Measurements from ENCODE around the gene CSF2RB. TPM values are rescaled to one million over a fixed set of nuclear protein-coding genes. Genes with fewer than 3 reads are reported as not detected.

CSF2RB gene
- total and polyA plus RNA-seq, 10 of the 15 experiments (the other 5 are each of a cell fraction or from before 2014, with no cell fraction given): 0.82 to 12.5 (median 5.4) TPM

- ChIA-PET CTCF (interaction anchor here (0.6 to 1.3 kb wide), 3 partner anchors 75 to 289 kb away, joined by 3 to 8 read pairs (median 3); no protein-coding TSS in a partner anchor), POLR2A (interaction anchor here (0.6 kb wide), 1 partner anchor 338 kb away, joined by 4 read pairs; no protein-coding TSS in a partner anchor), RAD21 (ENCODE audit: unreplicated experiment) (no interaction called here), SMC1A (ENCODE audit: uncharacterized antibody, unreplicated experiment) (interaction anchor here (0.7 to 1.2 kb wide), 4 partner anchors 47 to 177 kb away, joined by 3 read pairs; no protein-coding TSS in a partner anchor)
- FAIRE-seq (no peak), ATAC-seq (no peak), DNase-seq (ENCODE audit: low read depth, low spot score) (no peak)
- Histone ChIP-seq H3K4me1 (ENCODE audit: control insufficient read depth, insufficient read depth, low read length) (peaks cover 16% of the 10 kb centered on the region), H3K9ac (ENCODE audit: control insufficient read depth, insufficient read depth, low read length) (no peak overlapping the region), H3K27me3 (replicated peaks in 1 of 2; ENCODE audit: control insufficient read depth in 2 of 2, insufficient read depth in 2 of 2, low read length in 1 of 2) (no peaks in the 10 kb centered on the region), H3K4me2 (ENCODE audit: control insufficient read depth, insufficient read depth) (no peak overlapping the region), H3K36me3 (ENCODE audit: control insufficient read depth in 2 of 2, insufficient read depth in 2 of 2, low read length in 1 of 2) (peaks cover 11 to 26% of the 10 kb centered on the region in 2 experiments), H3K4me3 (no peak overlapping the region), H3K79me2 (ENCODE audit: control insufficient read depth, insufficient read depth, low read length) (no peaks in the 10 kb centered on the region), H2AFZ (ENCODE audit: control insufficient read depth, low read depth, low read length) (no peak overlapping the region), H4K20me1 (ENCODE audit: control insufficient read depth, insufficient read depth) (no peaks in the 10 kb centered on the region), H3K9me3 (replicated peaks; ENCODE audit: control insufficient read depth, insufficient read depth, low read length) (no peaks in the 10 kb centered on the region), H3K27ac (ENCODE audit: control insufficient read depth, insufficient read depth) (no peak overlapping the region)
- WGBS (ENCODE audit: insufficient coverage, insufficient replicate concordance, low lambda C conversion rate, missing lambda C conversion rate): 98% methylated on average over 11 of the region's 11 CpGs
- intact Hi-C loops (cut with micrococcal nuclease; ENCODE audit: unreplicated experiment) (no loop called here), in situ Hi-C loops (cut with MboI) (no loop called here)
- TF ChIP-seq POLR2AphosphoS2 (IDR thresholded peaks at IDR 0.05; ENCODE audit: low read depth, low read length) (no peak), E2F4 (IDR thresholded peaks at IDR 0.05; ENCODE audit: low read depth, low read length) (no peak), ETV6 (conservative IDR thresholded peaks at IDR 0.05 in 1 of 2, IDR thresholded peaks at IDR 0.05 in 1 of 2; ENCODE audit: borderline replicate concordance in 1 of 2, low read depth in 1 of 2) (no peak), POU2F2 (IDR thresholded peaks at IDR 0.05; ENCODE audit: borderline replicate concordance, low read depth, low read length) (no peak), MLLT1 (IDR thresholded peaks at IDR 0.05) (no peak), STAT1 (conservative IDR thresholded peaks at IDR 0.05) (no peak), NR2C1 (IDR thresholded peaks at IDR 0.05) (no peak), BCLAF1 (IDR thresholded peaks at IDR 0.05) (no peak), GABPA (IDR thresholded peaks at IDR 0.05; ENCODE audit: low read depth) (no peak), ASH2L (IDR thresholded peaks at IDR 0.05; ENCODE audit: borderline replicate concordance, low read depth) (no peak), HDAC2 (IDR thresholded peaks at IDR 0.05) (no peak)
- TF ChIP-seq, protein P1, sequence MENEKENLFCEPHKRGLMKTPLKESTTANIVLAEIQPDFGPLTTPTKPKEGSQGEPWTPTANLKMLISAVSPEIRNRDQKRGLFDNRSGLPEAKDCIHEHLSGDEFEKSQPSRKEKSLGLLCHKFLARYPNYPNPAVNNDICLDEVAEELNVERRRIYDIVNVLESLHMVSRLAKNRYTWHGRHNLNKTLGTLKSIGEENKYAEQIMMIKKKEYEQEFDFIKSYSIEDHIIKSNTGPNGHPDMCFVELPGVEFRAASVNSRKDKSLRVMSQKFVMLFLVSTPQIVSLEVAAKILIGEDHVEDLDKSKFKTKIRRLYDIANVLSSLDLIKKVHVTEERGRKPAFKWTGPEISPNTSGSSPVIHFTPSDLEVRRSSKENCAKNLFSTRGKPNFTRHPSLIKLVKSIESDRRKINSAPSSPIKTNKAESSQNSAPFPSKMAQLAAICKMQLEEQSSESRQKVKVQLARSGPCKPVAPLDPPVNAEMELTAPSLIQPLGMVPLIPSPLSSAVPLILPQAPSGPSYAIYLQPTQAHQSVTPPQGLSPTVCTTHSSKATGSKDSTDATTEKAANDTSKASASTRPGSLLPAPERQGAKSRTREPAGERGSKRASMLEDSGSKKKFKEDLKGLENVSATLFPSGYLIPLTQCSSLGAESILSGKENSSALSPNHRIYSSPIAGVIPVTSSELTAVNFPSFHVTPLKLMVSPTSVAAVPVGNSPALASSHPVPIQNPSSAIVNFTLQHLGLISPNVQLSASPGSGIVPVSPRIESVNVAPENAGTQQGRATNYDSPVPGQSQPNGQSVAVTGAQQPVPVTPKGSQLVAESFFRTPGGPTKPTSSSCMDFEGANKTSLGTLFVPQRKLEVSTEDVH (IDR thresholded peaks at IDR 0.05; ENCODE audit: low read depth, partially characterized antibody): no peak
- TF ChIP-seq, protein P2, sequence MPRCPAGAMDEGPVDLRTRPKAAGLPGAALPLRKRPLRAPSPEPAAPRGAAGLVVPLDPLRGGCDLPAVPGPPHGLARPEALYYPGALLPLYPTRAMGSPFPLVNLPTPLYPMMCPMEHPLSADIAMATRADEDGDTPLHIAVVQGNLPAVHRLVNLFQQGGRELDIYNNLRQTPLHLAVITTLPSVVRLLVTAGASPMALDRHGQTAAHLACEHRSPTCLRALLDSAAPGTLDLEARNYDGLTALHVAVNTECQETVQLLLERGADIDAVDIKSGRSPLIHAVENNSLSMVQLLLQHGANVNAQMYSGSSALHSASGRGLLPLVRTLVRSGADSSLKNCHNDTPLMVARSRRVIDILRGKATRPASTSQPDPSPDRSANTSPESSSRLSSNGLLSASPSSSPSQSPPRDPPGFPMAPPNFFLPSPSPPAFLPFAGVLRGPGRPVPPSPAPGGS (IDR thresholded peaks at IDR 0.05; ENCODE audit: borderline replicate concordance, insufficient read depth, low read depth, low read length, poor library complexity, severe bottlenecking): no peak
- BruUV-seq (replicated peaks): no TSS peak
These were observed 41.8 kb upstream of the CSF2RB start for GRCh38 chr22:36871669-36872081.

Data from GM12878 (cell line).